GM18498 (cell line): ENCODE data around the gene SLC35F1.

ENCODE experiments used
- ATAC-seq: cut with Tn5 transposase; IDR thresholded peaks from one replicate; pipeline ENCODE4 v1.9.1; 2021; ENCODE audit warnings: mild to moderate bottlenecking, moderate library complexity; ENCODE audit not compliant: unreplicated experiment

The SLC35F1 gene

GRCh38 chr6:118186672-118187567 is 279.9 kb downstream of the SLC35F1 start:
- ATAC-seq = peak; percentile 70

GRCh38 chr6:118187568-118188164 is 280.6 kb downstream of the SLC35F1 start:
- peak; percentile 46 for ATAC-seq

GRCh38 chr6:118188561-118188960 is 281.5 kb downstream of the SLC35F1 start:
- no peak for ATAC-seq

- ATAC-seq = no peak
These were observed 290.5 kb downstream of the SLC35F1 start for GRCh38 chr6:118197539-118197938.

GRCh38 chr6:118198746-118199145 is 291.7 kb downstream of the SLC35F1 start:
- ATAC-seq = no peak

DNA sequence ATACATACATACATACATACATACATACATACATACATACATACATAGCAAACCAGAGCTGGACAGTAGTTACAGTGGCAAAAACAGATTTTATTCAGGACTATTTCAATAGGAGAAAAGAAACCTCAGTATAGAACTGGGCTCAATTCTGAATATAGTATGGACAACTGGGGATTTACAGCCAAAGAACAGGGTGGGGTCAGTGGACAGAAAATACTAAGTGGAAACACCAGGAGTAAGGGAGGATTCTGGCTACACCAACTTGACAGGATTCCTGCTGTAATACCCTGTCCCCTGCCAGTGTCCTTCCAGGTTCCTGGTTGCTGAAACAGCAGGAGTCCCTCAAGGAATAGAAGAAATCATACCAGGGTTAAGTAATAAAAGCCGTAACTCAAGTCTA is 293.1 kb downstream of the SLC35F1 start:
- no peak for ATAC-seq

DNA sequence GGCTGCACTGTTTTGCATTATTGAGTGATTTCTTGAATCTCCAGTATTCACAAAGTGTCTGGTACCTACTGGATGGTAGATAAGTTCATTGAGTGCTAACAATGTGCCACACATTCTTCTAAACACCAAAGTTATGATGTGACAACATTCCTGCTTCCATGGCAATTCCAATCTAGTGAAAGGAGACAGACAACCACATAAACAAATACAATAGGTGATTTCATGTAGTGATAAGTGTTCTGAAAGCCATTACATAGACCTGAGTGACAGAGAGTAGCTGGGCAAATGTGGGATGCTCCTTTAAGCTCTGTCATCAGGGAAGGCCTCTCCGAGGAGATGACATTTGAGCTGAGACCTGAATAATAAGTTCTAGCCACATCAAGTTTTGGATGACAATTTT is 295.5 kb downstream of the SLC35F1 start:
- ATAC-seq = no peak

GRCh38 chr6:118203545-118203944 is 296.5 kb downstream of the SLC35F1 start:
- ATAC-seq = no peak

- no peak for ATAC-seq
These were observed 299.2 kb downstream of the SLC35F1 start for GRCh38 chr6:118206221-118206620.

- no peak for ATAC-seq
These were observed 300.9 kb downstream of the SLC35F1 start for GRCh38 chr6:118207947-118208346.

DNA sequence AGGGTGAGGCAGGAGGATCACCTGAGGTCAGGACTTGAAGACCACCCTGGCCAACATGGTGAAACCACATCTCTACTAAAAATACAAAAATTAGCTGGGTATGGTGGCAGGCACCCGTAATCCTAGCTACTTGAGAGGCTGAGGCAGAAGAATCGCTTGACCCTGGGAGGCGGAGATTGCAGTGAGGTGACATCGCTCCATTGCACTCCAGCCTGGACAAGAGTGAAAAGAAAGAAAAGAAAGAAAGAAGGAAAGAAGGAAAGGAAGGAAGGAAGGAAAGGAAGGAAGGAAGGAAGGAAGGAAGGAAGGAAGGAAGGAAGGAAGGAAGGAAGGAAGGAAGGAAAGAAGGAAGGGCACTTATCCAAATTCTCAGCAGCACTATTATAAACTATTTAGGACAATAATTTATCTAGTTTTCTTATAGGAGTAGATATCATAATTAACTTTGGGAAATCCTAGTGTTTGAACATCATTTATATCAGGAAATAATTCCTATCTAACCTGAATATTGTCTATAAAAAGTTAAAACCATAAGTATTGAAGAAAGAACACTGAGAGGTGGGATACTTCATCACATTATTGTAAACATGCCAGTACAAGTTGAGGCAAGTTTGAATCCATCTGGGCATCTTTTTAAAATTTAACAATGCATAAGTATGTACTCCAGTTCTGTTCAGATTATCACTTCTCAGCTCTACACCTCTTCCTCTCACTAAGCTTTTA is 305.5 kb downstream of the SLC35F1 start:
- ATAC-seq = no peak

DNA sequence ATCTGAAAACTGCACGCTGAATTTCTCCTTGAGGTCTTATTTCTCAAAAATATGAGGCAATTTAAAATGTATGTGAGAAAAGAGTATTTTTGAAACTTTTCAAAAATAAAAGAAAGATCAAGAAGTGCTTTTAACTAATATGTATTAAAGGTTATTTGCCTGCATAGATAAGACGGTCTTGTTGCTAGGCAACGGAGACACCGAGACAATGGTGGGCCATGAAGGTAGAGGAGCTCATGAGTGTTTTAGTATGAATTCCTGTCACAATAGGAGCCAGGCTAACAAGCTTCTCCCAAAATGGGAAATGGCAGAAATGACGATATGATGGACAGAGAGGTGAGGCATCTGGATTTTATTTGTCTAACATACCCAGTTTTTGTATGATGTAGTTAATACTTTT is 308.2 kb downstream of the SLC35F1 start:
- no peak for ATAC-seq

- ATAC-seq = no peak
These were observed 309.7 kb downstream of the SLC35F1 start for GRCh38 chr6:118216751-118217150.

DNA sequence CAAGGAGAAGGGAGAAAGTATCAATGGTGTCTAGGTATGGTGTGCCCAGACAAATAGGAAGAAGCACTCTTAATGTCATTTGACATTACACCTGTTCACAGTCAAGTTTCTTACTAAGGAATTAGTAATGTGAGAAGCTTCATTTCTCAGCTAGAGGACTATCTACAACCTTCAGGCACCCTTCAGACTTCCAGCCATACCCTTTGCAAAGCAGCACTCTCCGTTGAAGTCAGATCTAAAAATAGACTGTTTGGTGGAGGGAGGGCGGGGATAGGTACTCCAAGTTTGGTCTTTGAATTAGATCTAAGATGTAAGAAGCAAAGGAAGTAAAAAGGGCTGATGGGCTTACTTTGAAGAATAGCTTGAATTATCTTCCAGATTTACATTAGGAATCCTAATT is 311.1 kb downstream of the SLC35F1 start:
- ATAC-seq = no peak

DNA sequence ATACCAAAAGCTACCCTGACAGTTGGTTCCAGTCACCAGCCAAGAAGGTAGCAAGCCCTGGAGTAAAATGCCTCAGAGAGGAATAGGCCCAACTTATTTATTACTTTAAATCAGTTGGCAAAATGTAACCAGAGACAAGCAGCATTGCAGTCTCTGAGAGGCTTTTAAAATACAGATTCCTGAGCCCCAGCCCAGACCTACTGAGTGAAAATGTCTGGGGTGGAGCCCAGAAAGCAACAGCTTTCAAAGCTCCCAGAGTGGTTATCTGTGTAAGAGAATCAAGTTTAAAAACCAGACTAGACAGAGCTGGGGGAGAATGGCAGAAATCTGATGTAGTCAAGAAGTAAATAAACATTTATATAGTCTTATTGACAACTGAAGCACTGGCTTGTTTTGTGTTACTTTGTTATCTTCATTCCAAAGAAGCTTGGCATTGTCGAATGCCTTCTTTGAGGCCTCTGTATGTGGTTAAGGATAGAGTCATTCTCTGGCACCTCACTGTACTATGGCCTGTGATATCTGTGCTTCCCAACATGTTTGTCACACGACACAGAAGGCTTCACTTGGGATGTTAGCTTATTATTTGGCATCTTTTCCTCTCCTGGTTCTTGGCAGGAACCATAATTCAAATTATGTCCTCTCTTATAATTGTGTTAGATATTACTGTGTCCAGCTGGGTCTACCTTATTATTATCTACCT is 313.5 kb downstream of the SLC35F1 start:
- ATAC-seq = no peak

GRCh38 chr6:118223316-118223715 is 316.3 kb downstream of the SLC35F1 start:
- ATAC-seq = no peak

DNA sequence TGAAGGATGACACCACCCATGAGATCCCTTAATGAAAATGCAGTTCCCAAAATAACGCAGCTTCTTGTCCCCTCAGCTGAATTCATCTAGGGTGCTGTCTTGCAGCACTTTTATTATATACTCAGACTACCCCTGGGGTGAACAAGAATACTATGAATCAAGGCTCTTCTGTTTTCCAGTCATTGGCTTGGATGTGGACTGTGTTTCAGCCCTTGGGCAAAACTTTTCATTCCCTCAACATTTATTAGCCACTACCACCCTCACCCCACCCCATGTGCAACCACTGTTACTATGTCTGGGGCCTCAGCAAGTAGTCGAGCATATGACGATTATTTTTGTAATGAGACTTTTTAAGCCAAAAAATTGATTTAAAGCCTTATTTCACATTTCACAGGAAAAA is 321.8 kb downstream of the SLC35F1 start:
- no peak for ATAC-seq

DNA sequence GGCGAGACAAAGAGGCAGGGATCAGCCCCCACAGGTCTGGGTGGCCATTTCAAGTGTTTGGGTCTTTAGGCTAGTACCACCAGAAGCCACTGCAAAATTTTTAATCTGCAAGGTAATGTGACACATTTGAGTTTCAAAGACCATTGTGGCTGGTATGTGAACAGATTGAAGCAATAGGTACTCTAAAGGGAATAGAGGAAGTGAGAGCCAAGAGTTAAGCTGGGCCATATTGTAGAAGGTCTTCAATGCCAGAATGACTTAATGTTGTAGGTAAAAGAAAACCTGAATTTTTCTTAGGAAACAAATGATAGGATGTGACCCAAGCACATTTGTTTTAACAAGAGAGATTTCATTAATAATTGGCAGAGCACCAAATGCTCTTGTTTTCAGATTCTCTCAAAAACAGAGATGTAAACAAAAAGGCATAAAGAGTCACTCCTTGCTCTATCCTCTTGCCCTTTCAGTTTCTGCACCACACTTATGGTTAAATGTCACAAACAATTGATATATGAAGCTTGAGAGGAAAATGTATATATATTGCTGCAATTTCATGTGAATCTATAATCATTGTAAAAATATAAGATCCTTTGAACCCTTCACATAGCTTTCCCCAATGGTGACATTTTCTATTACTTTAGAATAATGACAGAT is 333.9 kb downstream of the SLC35F1 start:
- ATAC-seq = peak; percentile 89

DNA sequence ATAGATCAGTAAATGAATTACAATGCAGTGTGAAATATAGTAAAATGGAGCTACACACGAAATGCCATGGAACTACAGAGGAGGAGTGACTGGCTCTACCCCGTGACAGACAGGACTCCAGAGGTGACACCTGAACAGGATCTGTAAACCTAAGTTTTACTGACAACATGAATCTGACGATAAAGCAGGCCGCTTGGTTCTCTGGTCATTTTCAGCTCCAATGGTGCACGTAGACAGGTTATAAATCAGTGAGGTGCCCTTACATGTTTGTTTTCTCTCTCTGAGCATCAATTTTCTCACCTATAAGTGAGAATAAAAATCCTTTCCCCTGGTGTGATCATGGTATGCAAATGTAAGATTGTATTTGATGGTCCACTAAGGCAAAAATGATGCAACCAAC is 339.3 kb downstream of the SLC35F1 start:
- ATAC-seq = no peak

DNA sequence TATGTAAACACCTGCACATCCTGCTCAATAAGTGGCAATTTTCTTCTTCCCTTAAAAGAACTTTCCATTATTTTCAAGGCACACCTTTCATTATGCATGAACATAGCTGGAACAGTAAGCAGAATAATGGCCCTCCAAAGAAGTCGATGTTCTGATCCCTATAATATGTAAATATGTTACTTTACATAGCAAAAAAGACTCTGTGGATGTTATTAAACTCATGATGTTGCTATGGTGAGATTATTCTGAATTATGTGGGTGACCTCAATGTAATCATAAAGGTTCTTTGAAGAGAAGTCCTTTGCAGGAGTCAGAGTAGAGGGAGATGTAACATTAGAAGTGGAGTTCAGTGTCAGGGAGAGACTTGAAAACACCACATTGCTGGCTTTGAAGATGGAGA is 341.1 kb downstream of the SLC35F1 start:
- ATAC-seq = no peak

- no peak for ATAC-seq
These were observed 342.6 kb downstream of the SLC35F1 start for GRCh38 chr6:118249680-118250079.
